Measurements from ENCODE around the gene EFR3B. TPM values are rescaled to one million over a fixed set of nuclear protein-coding genes. Genes with fewer than 3 reads are reported as not detected.
"Not testable (repeated sequence)": the region's sequence is repeated elsewhere in the genome, so short reads cannot be mapped to it uniquely, and the experiment has no call there.

EFR3B gene
- total and polyA plus RNA-seq, 2 donors from 2014 or later, result 0.39 to 1.1 TPM

- Histone ChIP-seq H3K9me3 (ENCODE audit: control insufficient read depth in 2 of 3, insufficient read depth in 1 of 3, low read length in 3 of 3) (no peaks in the 10 kb centered on the region), H3K9ac (ENCODE audit: low read length in 3 of 3) (no peak overlapping the region), H3K27me3 (ENCODE audit: control insufficient read depth, insufficient read depth, low read length) (no peaks in the 10 kb centered on the region), H3K4me1 (ENCODE audit: control insufficient read depth in 2 of 3, insufficient read depth in 2 of 3, low read depth in 1 of 3, low read length in 3 of 3) (no peaks in the 10 kb centered on the region), H3K4me3 (ENCODE audit: low read length in 3 of 3) (no peak overlapping the region), H3K27ac (ENCODE audit: low read depth in 2 of 2, low read length in 2 of 2) (no peak overlapping the region), H3K36me3 (ENCODE audit: control insufficient read depth in 2 of 3, insufficient read depth in 3 of 3, low read length in 3 of 3) (no peaks in the 10 kb centered on the region)
- DNase-seq (peak in 1 of 5 donors; percentile 14), FAIRE-seq (no peak)
- intact Hi-C loops (cut with DNase I), result no loop called here
- no peak for TF ChIP-seq CTCF (IDR thresholded peaks at IDR 0.05; ENCODE audit: borderline replicate concordance, extremely low read depth, insufficient read depth)
Observed at GRCh38 chr2:25159949-25160348, 118.1 kb downstream of the EFR3B start.

- intact Hi-C loops (cut with DNase I), result no loop called here
- Histone ChIP-seq H3K9ac (ENCODE audit: low read length in 3 of 3) (no peak overlapping the region), H3K27ac (ENCODE audit: low read depth in 2 of 2, low read length in 2 of 2) (no peak overlapping the region), H3K4me1 (ENCODE audit: control insufficient read depth in 2 of 3, insufficient read depth in 2 of 3, low read depth in 1 of 3, low read length in 3 of 3) (no peaks in the 10 kb centered on the region), H3K36me3 (ENCODE audit: control insufficient read depth in 2 of 3, insufficient read depth in 3 of 3, low read length in 3 of 3) (no peaks in the 10 kb centered on the region), H3K9me3 (ENCODE audit: control insufficient read depth in 2 of 3, insufficient read depth in 1 of 3, low read length in 3 of 3) (no peaks in the 10 kb centered on the region), H3K4me3 (ENCODE audit: low read length in 3 of 3) (no peak overlapping the region), H3K27me3 (ENCODE audit: control insufficient read depth, insufficient read depth, low read length) (no peaks in the 10 kb centered on the region)
- peak in 1 of 5 donors; percentile 40 for DNase-seq
- no peak for FAIRE-seq
- no peak for TF ChIP-seq CTCF (IDR thresholded peaks at IDR 0.05; ENCODE audit: borderline replicate concordance, extremely low read depth, insufficient read depth)
Observed at GRCh38 chr2:25160376-25160775, 118.5 kb downstream of the EFR3B start.

- intact Hi-C loops (cut with DNase I), result no loop called here
- DNase-seq (peak; percentile 53 to 87 (median 81)), FAIRE-seq (no peak)
- TF ChIP-seq CTCF (IDR thresholded peaks at IDR 0.05; ENCODE audit: borderline replicate concordance, extremely low read depth, insufficient read depth), result no peak
- Histone ChIP-seq H3K27me3 (ENCODE audit: control insufficient read depth, insufficient read depth, low read length) (no peaks in the 10 kb centered on the region), H3K36me3 (ENCODE audit: control insufficient read depth in 2 of 3, insufficient read depth in 3 of 3, low read length in 3 of 3) (no peaks in the 10 kb centered on the region), H3K27ac (ENCODE audit: low read depth in 2 of 2, low read length in 2 of 2) (no peak overlapping the region), H3K4me1 (ENCODE audit: control insufficient read depth in 2 of 3, insufficient read depth in 2 of 3, low read depth in 1 of 3, low read length in 3 of 3) (no peaks in the 10 kb centered on the region), H3K4me3 (ENCODE audit: low read length in 3 of 3) (peak overlapping the region in 1 of 3 donors; percentile 39), H3K9me3 (ENCODE audit: control insufficient read depth in 2 of 3, insufficient read depth in 1 of 3, low read length in 3 of 3) (no peaks in the 10 kb centered on the region), H3K9ac (ENCODE audit: low read length in 3 of 3) (no peak overlapping the region)
Observed at GRCh38 chr2:25161055-25161781, 119.3 kb downstream of the EFR3B start.

- intact Hi-C loops (cut with DNase I); H3K4me3 ChIP-seq (ENCODE audit: low read length in 3 of 3); DNase-seq; H3K36me3 ChIP-seq (ENCODE audit: control insufficient read depth in 2 of 3, insufficient read depth in 3 of 3, low read length in 3 of 3); FAIRE-seq; H3K9me3 ChIP-seq (ENCODE audit: control insufficient read depth in 2 of 3, insufficient read depth in 1 of 3, low read length in 3 of 3); H3K4me1 ChIP-seq (ENCODE audit: control insufficient read depth in 2 of 3, insufficient read depth in 2 of 3, low read depth in 1 of 3, low read length in 3 of 3); H3K27me3 ChIP-seq (ENCODE audit: control insufficient read depth, insufficient read depth, low read length); H3K27ac ChIP-seq (ENCODE audit: low read depth in 2 of 2, low read length in 2 of 2); H3K9ac ChIP-seq (ENCODE audit: low read length in 3 of 3): not testable (repeated sequence)
Observed at GRCh38 chr2:25162061-25162460, 120.2 kb downstream of the EFR3B start.
